Kidney (tissue), 14 donors: ENCODE results near the gene FARP1. TPM values are rescaled to one million over a fixed set of nuclear protein-coding genes. Genes with fewer than 3 reads are reported as not detected.

ENCODE experiments used
- DNase-seq, 5 donors: peaks; one replicate each; pipeline ENCODE4 v3.0.0-alpha.2; 2013 to 2020
- FAIRE-seq: peaks from 2 replicates; lab custom pipeline; 2012; peaks lifted over from hg19 to GRCh38; lab: Jason Lieb, UNC
- H3K27ac ChIP-seq, 2 donors: one replicate each; pipeline ENCODE4 v1.7.0; 2013; ENCODE audit warnings: low read depth in 2 of 2, low read length in 2 of 2, inconsistent platforms in 1 of 2
- H3K27me3 ChIP-seq: one replicate; pipeline ENCODE4 v1.7.1; 2013; ENCODE audit warnings: low read length, inconsistent platforms; ENCODE audit not compliant: control insufficient read depth, insufficient read depth
- H3K36me3 ChIP-seq, 3 donors: one replicate each; pipeline versions ENCODE4 v1.7.0 to v1.7.1; 2013; ENCODE audit warnings: low read length in 3 of 3, control low read depth in 1 of 3, inconsistent platforms in 1 of 3; ENCODE audit not compliant: insufficient read depth in 3 of 3, control insufficient read depth in 2 of 3
- H3K4me1 ChIP-seq, 3 donors: one replicate each; pipeline versions ENCODE4 v1.7.0 to v1.7.1; 2013; ENCODE audit warnings: low read length in 3 of 3, inconsistent platforms in 1 of 3, low read depth in 1 of 3; ENCODE audit not compliant: control insufficient read depth in 2 of 3, insufficient read depth in 2 of 3
- H3K4me3 ChIP-seq, 3 donors: one replicate each; pipeline versions ENCODE4 v1.7.0 to v1.8.1; 2013; ENCODE audit warnings: low read length in 3 of 3, control low read depth in 1 of 3, inconsistent platforms in 1 of 3
- H3K9ac ChIP-seq, 3 donors: one replicate each; pipeline versions ENCODE4 v1.7.0 to v1.7.1; 2013; ENCODE audit warnings: low read length in 3 of 3, control low read depth in 1 of 3, inconsistent platforms in 1 of 3
- H3K9me3 ChIP-seq, 3 donors: one replicate each; pipeline versions ENCODE4 v1.7.0 to v1.7.1; 2013; ENCODE audit warnings: low read length in 3 of 3, control low read depth in 1 of 3, inconsistent platforms in 1 of 3; ENCODE audit not compliant: control insufficient read depth in 2 of 3, insufficient read depth in 1 of 3
- CTCF ChIP-seq: IDR thresholded peaks from 3 replicates; pipeline ENCODE4 v1.5.1; 2012; ENCODE audit warnings: mild to moderate bottlenecking, moderate library complexity, borderline replicate concordance; ENCODE audit not compliant: insufficient read depth; ENCODE audit errors: extremely low read depth
- intact Hi-C: fragments of 100-400 bp; cut with DNase I; formaldehyde crosslinking; loops from one replicate; pipeline ENCODE4 v1.11.1; 2022
- polyA plus RNA-seq: library from polyadenylated mRNA; stranded (reverse); fragments of 350-450 nt; fragmentation: Illumina TruSeq; extraction: RNeasy Lipid Tissue Mini Kit (QIAGEN cat#74804); gene quantifications from one replicate; pipeline ENCODE4 v1.2.3, GENCODE V29; 2014; ENCODE audit warnings: low read depth, low replicate concordance; ENCODE audit not compliant: insufficient read depth
- total RNA-seq: library from RNA; stranded (reverse); fragmentation: NEBNext Ultra II Directional; extraction: Animal tissue kit (Norgen Biotek cat#: 25700); gene quantifications from one replicate; pipeline ENCODE4 v1.2.1, GENCODE V29; 2021
- donor health status: control.
- donor health status: control.
- donor health status: control.
- donor health status: control.
- donor health status: control.
- donor health status: DM: yes; HTN: yes; CAD: no.
- donor health status: Normal renal cell carcinoma (clear cell type).

FARP1 gene
- total and polyA plus RNA-seq, 2 donors from 2014 or later, result 123 to 229 TPM

GRCh38 chr13:98096059-98096458 is 46.8 kb upstream of the FARP1 start:
- H3K4me1 ChIP-seq, result no peaks in the 10 kb centered on the region
- H3K27me3 ChIP-seq, result no peaks in the 10 kb centered on the region
- no peaks in the 10 kb centered on the region for H3K9me3 ChIP-seq
- TF ChIP-seq CTCF, result no peak
- intact Hi-C loops, result no loop called here
- no peak overlapping the region for H3K4me3 ChIP-seq
- no peak overlapping the region for H3K9ac ChIP-seq
- DNase-seq (peak in 2 of 5 donors; percentile 31 to 51), FAIRE-seq (no peak)
- H3K27ac ChIP-seq, result no peak overlapping the region
- no peaks in the 10 kb centered on the region for H3K36me3 ChIP-seq

GRCh38 chr13:98097749-98098148 is 45.1 kb upstream of the FARP1 start:
- H3K36me3 ChIP-seq, result no peaks in the 10 kb centered on the region
- H3K9ac ChIP-seq, result no peak overlapping the region
- no peak overlapping the region for H3K27ac ChIP-seq
- TF ChIP-seq CTCF, result no peak
- no peaks in the 10 kb centered on the region for H3K9me3 ChIP-seq
- DNase-seq (peak in 1 of 5 donors; percentile 8), FAIRE-seq (no peak)
- H3K27me3 ChIP-seq, result no peaks in the 10 kb centered on the region
- H3K4me1 ChIP-seq, result no peaks in the 10 kb centered on the region
- H3K4me3 ChIP-seq, result no peak overlapping the region
- intact Hi-C loops, result no loop called here

GRCh38 chr13:98098516-98098915 is 44.4 kb upstream of the FARP1 start:
- FAIRE-seq, result no peak
- no peak for TF ChIP-seq CTCF
- DNase-seq, result peak in 2 of 5 donors; percentile 46 to 82
- Histone ChIP-seq H3K36me3 (no peaks in the 10 kb centered on the region), H3K9ac (no peak overlapping the region), H3K9me3 (no peaks in the 10 kb centered on the region), H3K4me1 (no peaks in the 10 kb centered on the region), H3K4me3 (no peak overlapping the region), H3K27me3 (no peaks in the 10 kb centered on the region), H3K27ac (no peak overlapping the region)
- intact Hi-C loops, result no loop called here

GRCh38 chr13:98099627-98100026 is 43.3 kb upstream of the FARP1 start:
- H3K4me1 ChIP-seq, result no peaks in the 10 kb centered on the region
- no peak for TF ChIP-seq CTCF
- H3K9ac ChIP-seq, result no peak overlapping the region
- DNase-seq (no peak), FAIRE-seq (no peak)
- no peaks in the 10 kb centered on the region for H3K36me3 ChIP-seq
- H3K4me3 ChIP-seq, result no peak overlapping the region
- intact Hi-C loops, result no loop called here
- H3K9me3 ChIP-seq, result no peaks in the 10 kb centered on the region
- H3K27ac ChIP-seq, result no peak overlapping the region
- H3K27me3 ChIP-seq, result no peaks in the 10 kb centered on the region
